ENCODE measurements around the gene PRPF40A.
"Not testable (repeated sequence)": the region's sequence is repeated elsewhere in the genome, so short reads cannot be mapped to it uniquely, and the experiment has no call there.

The PRPF40A gene

GRCh38 chr2:152717228-152718075 lies at the start of gene PRPF40A:
PRPF40A (minus strand) TSS chr2:152717461; CDS start chr2:152717439, 22 bp downstream.
- in situ Hi-C loops (cut with MboI; ENCODE audit: low sequenced_read_pairs) = no loop called here

- in situ Hi-C loops (cut with MboI; ENCODE audit: low sequenced_read_pairs) = no loop called here
Measured at GRCh38 chr2:152766928-152767327, 49.7 kb upstream of the PRPF40A start.

- in situ Hi-C loops (cut with MboI; ENCODE audit: low sequenced_read_pairs) = no loop called here
Measured at GRCh38 chr2:152763651-152764050, 46.4 kb upstream of the PRPF40A start.

GRCh38 chr2:152763208-152763607 lies 45.9 kb upstream of the PRPF40A start:
- in situ Hi-C loops (cut with MboI; ENCODE audit: low sequenced_read_pairs) = not testable (repeated sequence)

GRCh38 chr2:152762202-152762601 lies 44.9 kb upstream of the PRPF40A start:
- in situ Hi-C loops (cut with MboI; ENCODE audit: low sequenced_read_pairs) = no loop called here

GRCh38 chr2:152761214-152761613 lies 44.0 kb upstream of the PRPF40A start:
- in situ Hi-C loops (cut with MboI; ENCODE audit: low sequenced_read_pairs) = no loop called here

- in situ Hi-C loops (cut with MboI; ENCODE audit: low sequenced_read_pairs) = no loop called here
Measured at GRCh38 chr2:152759290-152760072, 42.2 kb upstream of the PRPF40A start.

GRCh38 chr2:152755029-152755428 lies 37.8 kb upstream of the PRPF40A start:
- in situ Hi-C loops (cut with MboI; ENCODE audit: low sequenced_read_pairs) = no loop called here

DNA sequence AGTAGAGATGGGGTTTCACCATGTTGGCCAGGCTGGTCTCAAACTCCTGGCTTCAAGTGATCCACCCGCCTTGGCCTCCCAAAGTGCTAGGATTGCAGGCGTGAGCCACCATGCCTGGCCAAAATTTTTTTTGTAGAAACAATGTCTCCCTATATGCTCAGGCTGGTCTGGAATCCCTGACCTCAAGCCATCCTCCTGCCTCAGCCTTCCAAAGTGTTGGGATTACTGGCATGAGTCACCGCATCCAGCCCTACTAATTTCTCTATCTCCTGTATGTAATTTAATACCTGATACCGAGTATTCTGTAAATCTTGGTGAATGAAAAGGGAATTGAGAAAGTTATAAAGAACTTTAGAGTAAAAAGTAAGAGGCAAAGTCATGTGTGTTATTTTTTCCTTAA lies 30.5 kb upstream of the PRPF40A start:
- in situ Hi-C loops (cut with MboI; ENCODE audit: low sequenced_read_pairs) = not testable (repeated sequence)

- in situ Hi-C loops (cut with MboI; ENCODE audit: low sequenced_read_pairs) = no loop called here
Measured at GRCh38 chr2:152743002-152743401, 25.7 kb upstream of the PRPF40A start.

DNA sequence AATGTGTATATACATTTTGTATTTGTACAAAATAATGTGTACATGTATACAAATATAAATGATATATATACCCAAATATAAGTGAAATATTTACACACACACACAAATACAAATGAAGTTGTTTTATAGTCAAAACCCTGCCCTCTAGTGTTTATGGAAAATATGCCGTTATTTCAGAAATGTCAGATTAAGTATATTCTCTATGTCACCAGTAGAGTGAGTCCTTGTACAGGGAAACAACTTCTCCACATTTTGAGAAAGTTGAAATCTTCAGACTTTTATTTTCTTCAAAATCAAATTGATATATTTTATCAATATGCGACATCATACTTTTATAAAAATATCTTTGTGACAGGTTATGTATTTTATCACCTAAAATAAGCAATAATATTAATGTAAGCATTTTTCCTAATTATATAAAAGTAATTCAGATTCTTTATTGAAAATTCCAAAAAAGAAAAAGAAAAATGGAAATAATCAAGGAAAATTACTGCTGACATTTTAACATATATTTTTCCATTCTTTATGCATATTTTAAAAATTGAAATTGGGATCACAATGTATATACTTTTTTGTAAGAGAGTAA lies 23.6 kb upstream of the PRPF40A start:
- in situ Hi-C loops (cut with MboI; ENCODE audit: low sequenced_read_pairs) = no loop called here

DNA sequence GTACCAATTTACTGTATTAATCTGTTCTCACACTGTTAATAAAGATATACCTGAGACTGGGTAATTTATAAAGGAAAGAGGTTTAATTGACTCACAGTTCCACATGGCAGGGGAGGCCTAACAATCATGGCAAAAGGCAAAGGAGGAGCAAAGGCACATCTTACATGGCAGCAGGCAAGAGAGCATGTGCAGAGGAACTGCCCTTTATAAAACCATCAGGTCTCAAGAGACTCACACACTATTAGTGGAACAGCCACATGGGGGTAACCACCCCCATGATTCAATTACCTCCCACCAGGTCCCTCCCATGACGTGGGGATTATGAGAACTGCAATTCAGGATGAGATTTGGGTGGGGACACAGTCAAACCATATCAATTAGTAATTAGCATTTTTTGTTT lies 22.4 kb upstream of the PRPF40A start:
- in situ Hi-C loops (cut with MboI; ENCODE audit: low sequenced_read_pairs) = not testable (repeated sequence)

- in situ Hi-C loops (cut with MboI; ENCODE audit: low sequenced_read_pairs) = no loop called here
Measured at GRCh38 chr2:152738438-152738837, 21.2 kb upstream of the PRPF40A start.

DNA sequence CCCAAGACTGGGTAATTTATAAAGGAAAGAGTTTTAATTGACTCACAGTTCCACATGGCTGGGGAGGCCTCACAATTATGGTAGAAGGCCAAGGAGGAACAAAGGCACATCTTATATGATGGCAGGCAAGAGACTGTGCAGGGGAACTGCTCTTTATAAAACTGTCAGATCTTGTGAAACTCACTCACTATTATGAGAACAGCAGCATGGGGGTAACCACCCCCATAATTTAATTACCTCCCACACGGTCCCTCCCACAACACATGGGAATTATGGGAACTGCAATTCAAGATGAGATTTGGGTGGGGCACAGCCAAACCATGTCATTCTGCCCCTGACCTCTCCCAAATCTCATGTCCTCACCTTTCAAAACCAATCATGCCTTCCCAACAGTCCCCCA lies 20.2 kb upstream of the PRPF40A start:
- in situ Hi-C loops (cut with MboI; ENCODE audit: low sequenced_read_pairs) = not testable (repeated sequence)

DNA sequence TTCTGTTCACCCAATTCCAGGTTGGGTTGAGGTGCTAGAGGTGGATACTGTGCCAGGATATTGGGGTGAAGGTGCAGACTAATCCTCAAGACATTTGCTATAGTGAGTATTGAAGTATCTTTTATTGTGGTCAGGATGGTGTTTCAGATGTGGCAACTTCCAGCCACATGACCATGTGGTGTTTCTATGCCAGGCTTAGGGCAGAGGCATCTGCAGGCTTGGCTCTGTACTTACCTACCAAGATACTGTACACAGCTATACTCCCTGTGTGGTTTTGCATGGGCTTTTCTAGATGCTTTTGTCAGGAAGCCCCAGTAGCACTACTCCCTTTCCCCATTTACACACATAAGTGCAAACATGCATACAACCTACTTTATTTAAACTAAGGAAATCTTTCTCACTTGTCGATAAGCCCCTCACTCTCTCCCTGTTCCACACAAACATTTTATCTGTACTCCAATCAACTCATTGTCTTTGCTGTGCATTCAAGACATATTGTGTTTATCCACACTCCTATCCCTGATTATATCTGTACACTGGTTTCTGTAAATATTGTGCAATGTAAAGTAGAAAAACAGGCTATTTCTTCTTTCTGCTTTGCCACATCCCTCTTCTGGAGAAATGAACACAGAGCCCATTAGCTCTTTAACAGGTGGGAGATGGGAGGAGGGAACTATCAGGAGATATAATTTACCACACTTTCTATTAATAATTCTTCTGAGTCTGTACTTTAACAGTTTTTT lies 13.5 kb upstream of the PRPF40A start:
- in situ Hi-C loops (cut with MboI; ENCODE audit: low sequenced_read_pairs) = no loop called here

GRCh38 chr2:152729844-152730243 lies 12.6 kb upstream of the PRPF40A start:
- in situ Hi-C loops (cut with MboI; ENCODE audit: low sequenced_read_pairs) = no loop called here

DNA sequence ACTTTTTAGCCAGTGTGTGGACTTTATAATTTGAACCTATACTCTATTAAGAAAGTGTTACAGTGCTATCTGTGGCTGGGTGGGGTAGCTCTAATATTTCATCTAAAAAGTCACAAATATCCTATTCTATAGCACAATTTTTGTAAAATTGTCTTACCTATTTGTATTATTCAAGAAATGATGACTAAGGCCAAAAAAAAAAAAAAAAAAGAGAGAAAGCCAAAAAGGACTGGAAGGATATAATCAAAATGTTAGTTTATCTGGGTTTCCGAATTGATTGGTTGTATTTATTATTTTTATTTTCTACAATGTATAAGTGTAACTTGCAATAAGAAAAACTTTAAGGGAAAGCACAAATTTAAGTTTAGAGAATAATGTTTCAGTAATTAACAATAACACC lies 6.7 kb upstream of the PRPF40A start:
- in situ Hi-C loops (cut with MboI; ENCODE audit: low sequenced_read_pairs) = no loop called here

- in situ Hi-C loops (cut with MboI; ENCODE audit: low sequenced_read_pairs) = not testable (repeated sequence)
Measured at GRCh38 chr2:152722639-152723038, 5.4 kb upstream of the PRPF40A start.

DNA sequence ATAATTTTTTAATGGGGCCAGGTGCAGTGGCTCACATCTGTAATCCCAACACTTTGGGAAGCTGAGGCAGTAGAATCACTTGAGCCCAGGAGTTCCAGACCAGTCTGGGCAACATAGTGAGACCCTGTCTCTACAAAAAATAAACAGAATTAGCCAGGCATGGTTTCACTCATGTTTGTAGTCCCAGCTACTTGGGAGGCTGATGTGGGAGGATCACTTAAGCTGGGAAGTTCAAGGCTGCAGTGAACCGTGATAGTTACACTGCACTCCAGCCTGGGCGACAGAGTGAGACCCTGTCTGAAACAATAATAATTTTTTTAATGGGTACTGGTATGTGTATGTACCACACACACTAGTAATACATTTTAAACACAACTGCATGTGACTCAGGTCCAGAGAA lies 3.5 kb upstream of the PRPF40A start:
- in situ Hi-C loops (cut with MboI; ENCODE audit: low sequenced_read_pairs) = no loop called here

GRCh38 chr2:152718909-152719645 lies 1.8 kb upstream of the PRPF40A start:
- in situ Hi-C loops (cut with MboI; ENCODE audit: low sequenced_read_pairs) = no loop called here
